Measurements from ENCODE around the gene EVC. TPM values are rescaled to one million over a fixed set of nuclear protein-coding genes. Genes with fewer than 3 reads are reported as not detected.

EVC gene
- total RNA-seq, 1 experiment from 2014 or later: 17.3 TPM

DNA sequence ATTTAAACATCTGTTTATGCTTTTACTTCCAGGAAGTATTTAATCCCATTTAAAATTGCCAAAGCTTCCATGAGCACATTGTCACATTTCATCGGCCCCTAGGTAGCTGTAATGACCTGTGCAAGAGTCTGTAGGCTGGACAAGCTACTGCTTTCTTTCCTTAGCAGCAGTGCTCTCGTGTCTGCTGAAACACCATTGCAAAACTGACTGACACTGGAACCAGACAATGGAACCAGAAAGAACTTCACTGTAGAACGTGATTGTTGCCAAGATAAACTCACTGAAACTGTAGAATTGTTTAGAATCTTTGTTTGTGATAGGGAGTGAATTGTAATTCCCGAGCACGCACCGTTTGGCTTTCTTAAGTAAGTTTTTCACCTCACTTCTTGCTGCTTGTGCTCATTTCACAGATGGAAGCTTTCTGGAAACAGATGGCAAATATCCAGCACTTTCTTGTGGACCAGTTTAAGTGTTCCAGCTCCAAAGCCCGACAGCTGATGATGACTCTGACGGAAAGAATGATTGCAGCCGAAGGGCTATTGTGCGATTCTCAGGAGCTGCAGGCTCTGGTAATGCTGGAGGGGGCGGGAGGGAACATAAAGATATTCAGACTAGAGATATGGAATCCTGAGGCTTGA, 36.9 kb downstream of the EVC start:
- ChIA-PET POLR2A (ENCODE audit: low non-redundant PET) (interaction anchor here (0.6 kb wide), 2 partner anchors 11 to 1961 kb away, joined by 3 to 4 read pairs; no protein-coding TSS in a partner anchor), CTCF (interaction anchor here (0.6 kb wide), 1 partner anchor 521 kb away, joined by 3 read pairs; no protein-coding TSS in a partner anchor)
- H3K27ac ChIP-seq (ENCODE audit: low read depth, low read length, poor library complexity, severe bottlenecking): no peak overlapping the region
- H3K4me3 ChIP-seq (ENCODE audit: low read depth, low read length, poor library complexity, severe bottlenecking): no peak overlapping the region
- H3K9me3 ChIP-seq (ENCODE audit: low read depth, low read length, poor library complexity, severe bottlenecking): no peaks in the 10 kb centered on the region
- TF ChIP-seq, protein P1, sequence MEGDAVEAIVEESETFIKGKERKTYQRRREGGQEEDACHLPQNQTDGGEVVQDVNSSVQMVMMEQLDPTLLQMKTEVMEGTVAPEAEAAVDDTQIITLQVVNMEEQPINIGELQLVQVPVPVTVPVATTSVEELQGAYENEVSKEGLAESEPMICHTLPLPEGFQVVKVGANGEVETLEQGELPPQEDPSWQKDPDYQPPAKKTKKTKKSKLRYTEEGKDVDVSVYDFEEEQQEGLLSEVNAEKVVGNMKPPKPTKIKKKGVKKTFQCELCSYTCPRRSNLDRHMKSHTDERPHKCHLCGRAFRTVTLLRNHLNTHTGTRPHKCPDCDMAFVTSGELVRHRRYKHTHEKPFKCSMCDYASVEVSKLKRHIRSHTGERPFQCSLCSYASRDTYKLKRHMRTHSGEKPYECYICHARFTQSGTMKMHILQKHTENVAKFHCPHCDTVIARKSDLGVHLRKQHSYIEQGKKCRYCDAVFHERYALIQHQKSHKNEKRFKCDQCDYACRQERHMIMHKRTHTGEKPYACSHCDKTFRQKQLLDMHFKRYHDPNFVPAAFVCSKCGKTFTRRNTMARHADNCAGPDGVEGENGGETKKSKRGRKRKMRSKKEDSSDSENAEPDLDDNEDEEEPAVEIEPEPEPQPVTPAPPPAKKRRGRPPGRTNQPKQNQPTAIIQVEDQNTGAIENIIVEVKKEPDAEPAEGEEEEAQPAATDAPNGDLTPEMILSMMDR (conservative IDR thresholded peaks at IDR 0.05; ENCODE audit: low read depth, low read length): no peak
- TF ChIP-seq EZH2 (IDR thresholded peaks at IDR 0.05; ENCODE audit: borderline replicate concordance, low read depth, low read length, poor library complexity, severe bottlenecking): no peak
- peaks cover 11% of the 10 kb centered on the region for H3K36me3 ChIP-seq (ENCODE audit: insufficient read depth, low read length, poor library complexity, severe bottlenecking)
- BruUV-seq (replicated peaks): no TSS peak
- peak; percentile 35 for DNase-seq (ENCODE audit: low spot score)
- H3K4me1 ChIP-seq (ENCODE audit: insufficient read depth, low read length, poor library complexity, severe bottlenecking): peaks cover 14% of the 10 kb centered on the region
- intact Hi-C loops (cut with micrococcal nuclease; ENCODE audit: unreplicated experiment): no loop called here
- no peaks in the 10 kb centered on the region for H3K27me3 ChIP-seq (replicated peaks; ENCODE audit: insufficient read depth, low read depth, low read length, poor library complexity)

DNA sequence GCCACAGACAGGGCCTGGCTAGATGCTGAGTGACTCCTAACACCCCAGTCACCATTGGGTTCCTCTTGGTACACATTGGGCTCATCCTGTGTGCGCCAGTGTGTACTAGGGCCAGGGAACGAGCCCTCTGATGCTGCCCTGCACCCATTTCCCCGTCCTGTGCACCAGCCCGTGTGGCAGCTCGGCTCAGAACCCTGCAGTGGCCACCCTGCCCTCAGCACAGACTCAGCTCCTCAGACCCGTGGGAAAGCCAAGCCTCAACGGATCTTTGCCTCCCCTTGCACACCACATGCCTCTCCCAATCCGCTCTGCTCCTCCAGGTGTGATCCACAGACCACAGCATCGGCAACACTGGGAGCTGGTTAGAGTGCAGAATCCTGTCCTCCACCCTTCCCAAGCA, 38.6 kb downstream of the EVC start:
- H3K27ac ChIP-seq (ENCODE audit: low read depth, low read length, poor library complexity, severe bottlenecking): no peak overlapping the region
- H3K4me3 ChIP-seq (ENCODE audit: low read depth, low read length, poor library complexity, severe bottlenecking): no peak overlapping the region
- H3K9me3 ChIP-seq (ENCODE audit: low read depth, low read length, poor library complexity, severe bottlenecking): no peaks in the 10 kb centered on the region
- no TSS peak for BruUV-seq (replicated peaks)
- POLR2A ChIA-PET (ENCODE audit: low non-redundant PET): no interaction called here
- H3K36me3 ChIP-seq (ENCODE audit: insufficient read depth, low read length, poor library complexity, severe bottlenecking): peaks cover 6% of the 10 kb centered on the region
- H3K27me3 ChIP-seq (replicated peaks; ENCODE audit: insufficient read depth, low read depth, low read length, poor library complexity): no peaks in the 10 kb centered on the region
- H3K4me1 ChIP-seq (ENCODE audit: insufficient read depth, low read length, poor library complexity, severe bottlenecking): peaks cover 14% of the 10 kb centered on the region
- TF ChIP-seq EZH2 (IDR thresholded peaks at IDR 0.05; ENCODE audit: borderline replicate concordance, low read depth, low read length, poor library complexity, severe bottlenecking): no peak
- TF ChIP-seq, protein P1 (conservative IDR thresholded peaks at IDR 0.05; ENCODE audit: low read depth, low read length): no peak
- intact Hi-C loops (cut with micrococcal nuclease; ENCODE audit: unreplicated experiment): no loop called here
- CTCF ChIA-PET: no interaction called here
- DNase-seq (ENCODE audit: low spot score): no peak

DNA sequence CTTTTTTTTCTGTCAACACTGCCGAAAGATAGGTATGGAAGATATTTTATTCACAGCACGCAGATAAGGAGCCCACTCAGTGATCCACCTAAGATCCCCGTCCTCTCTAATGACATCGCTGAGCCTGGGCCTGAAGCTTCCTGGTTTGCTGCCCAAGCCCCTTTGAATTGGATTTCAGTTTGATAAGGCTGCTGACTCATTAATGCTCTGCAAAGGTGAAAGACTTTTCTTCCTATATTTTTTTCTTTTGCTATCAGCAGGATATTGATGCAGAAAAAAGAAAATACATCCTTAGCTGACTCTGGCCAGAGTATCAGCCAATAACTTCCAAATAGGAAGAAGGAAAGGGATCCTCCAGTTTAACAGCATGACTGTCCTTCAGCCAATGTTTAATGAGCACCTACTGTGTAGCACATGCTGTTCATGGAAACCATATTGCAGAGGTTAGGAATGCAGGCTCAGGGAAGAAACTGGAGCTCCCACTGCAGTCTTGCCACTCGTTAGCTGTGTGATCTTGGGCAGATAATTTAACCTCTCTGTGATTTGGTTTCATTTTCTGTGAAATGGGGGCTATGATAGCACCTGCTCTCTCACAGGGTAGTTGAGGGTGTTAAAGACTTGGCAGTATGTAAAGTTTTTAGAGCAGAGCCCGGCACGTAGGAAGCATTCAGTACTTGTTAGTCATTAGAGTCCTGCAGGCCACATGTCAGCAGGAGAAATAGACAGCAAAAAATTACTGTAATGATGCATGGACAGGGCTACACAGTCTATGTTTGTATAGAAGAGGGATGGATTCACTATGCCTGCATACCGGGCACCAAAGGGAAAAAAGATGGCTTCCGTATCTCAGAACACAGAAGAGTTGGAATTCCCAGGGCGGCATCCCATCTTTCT, 39.3 kb downstream of the EVC start:
- BruUV-seq (replicated peaks): no TSS peak
- Histone ChIP-seq H3K27me3 (replicated peaks; ENCODE audit: insufficient read depth, low read depth, low read length, poor library complexity) (no peaks in the 10 kb centered on the region), H3K27ac (ENCODE audit: low read depth, low read length, poor library complexity, severe bottlenecking) (no peak overlapping the region), H3K36me3 (ENCODE audit: insufficient read depth, low read length, poor library complexity, severe bottlenecking) (peaks cover 6% of the 10 kb centered on the region), H3K4me1 (ENCODE audit: insufficient read depth, low read length, poor library complexity, severe bottlenecking) (peaks cover 14% of the 10 kb centered on the region), H3K9me3 (ENCODE audit: low read depth, low read length, poor library complexity, severe bottlenecking) (no peaks in the 10 kb centered on the region), H3K4me3 (ENCODE audit: low read depth, low read length, poor library complexity, severe bottlenecking) (no peak overlapping the region)
- POLR2A ChIA-PET (ENCODE audit: low non-redundant PET): no interaction called here
- intact Hi-C loops (cut with micrococcal nuclease; ENCODE audit: unreplicated experiment): no loop called here
- CTCF ChIA-PET: no interaction called here
- TF ChIP-seq, protein P1 (conservative IDR thresholded peaks at IDR 0.05; ENCODE audit: low read depth, low read length): no peak
- TF ChIP-seq EZH2 (IDR thresholded peaks at IDR 0.05; ENCODE audit: borderline replicate concordance, low read depth, low read length, poor library complexity, severe bottlenecking): no peak
- no peak for DNase-seq (ENCODE audit: low spot score)
